ENCODE measurements around the gene PKNOX2.

GRCh38 chr11:125170510-125171031 is 6.0 kb downstream of the PKNOX2 start:
- TF ChIP-seq CTCF (IDR thresholded peaks at IDR 0.05) (no peak), POLR2A (IDR thresholded peaks at IDR 0.05) (no peak)

All from esophagus squamous epithelium (tissue), 4 donors.